Activated T-cell treated with anti-CD3 and anti-CD28 coated beads, Interleukin-2, amount 50 U/mL, for 48 hours (primary cell): ENCODE data around the gene IRF5.
"Not testable (repeated sequence)": the region's sequence is repeated elsewhere in the genome, so short reads cannot be mapped to it uniquely, and the experiment has no call there.

Experiments used
- DNase-seq, 2 experiments: peaks; one replicate each; pipeline ENCODE4 v3.0.0-alpha.2; 2020

Gene IRF5

GRCh38 chr7:128940494-128941322 is 3.0 kb downstream of the IRF5 start:
- DNase-seq: no peak

GRCh38 chr7:128941323-128941890 is 3.7 kb downstream of the IRF5 start:
- DNase-seq: no peak

GRCh38 chr7:128941946-128942526 is 4.3 kb downstream of the IRF5 start:
- no peak for DNase-seq

DNA sequence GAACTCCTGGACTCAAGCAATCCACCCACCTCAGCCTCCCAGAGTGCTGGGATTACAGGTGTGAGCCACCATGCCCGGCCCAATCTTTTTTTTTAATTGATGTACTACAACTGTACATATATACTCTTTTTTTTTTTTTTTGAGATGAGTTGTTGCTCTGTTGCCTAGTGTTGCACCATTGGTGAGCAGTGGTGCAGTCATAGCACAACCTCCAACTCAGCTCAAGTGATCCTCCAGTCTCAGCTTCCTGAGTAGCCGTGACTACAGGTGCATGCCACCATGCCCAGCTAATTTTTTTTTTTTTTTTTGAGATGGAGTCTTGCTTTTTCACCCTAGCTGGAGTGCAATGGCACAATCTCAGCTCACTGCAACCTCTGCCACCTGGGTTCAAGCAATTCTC is 5.5 kb downstream of the IRF5 start:
- not testable (repeated sequence) for DNase-seq

DNA sequence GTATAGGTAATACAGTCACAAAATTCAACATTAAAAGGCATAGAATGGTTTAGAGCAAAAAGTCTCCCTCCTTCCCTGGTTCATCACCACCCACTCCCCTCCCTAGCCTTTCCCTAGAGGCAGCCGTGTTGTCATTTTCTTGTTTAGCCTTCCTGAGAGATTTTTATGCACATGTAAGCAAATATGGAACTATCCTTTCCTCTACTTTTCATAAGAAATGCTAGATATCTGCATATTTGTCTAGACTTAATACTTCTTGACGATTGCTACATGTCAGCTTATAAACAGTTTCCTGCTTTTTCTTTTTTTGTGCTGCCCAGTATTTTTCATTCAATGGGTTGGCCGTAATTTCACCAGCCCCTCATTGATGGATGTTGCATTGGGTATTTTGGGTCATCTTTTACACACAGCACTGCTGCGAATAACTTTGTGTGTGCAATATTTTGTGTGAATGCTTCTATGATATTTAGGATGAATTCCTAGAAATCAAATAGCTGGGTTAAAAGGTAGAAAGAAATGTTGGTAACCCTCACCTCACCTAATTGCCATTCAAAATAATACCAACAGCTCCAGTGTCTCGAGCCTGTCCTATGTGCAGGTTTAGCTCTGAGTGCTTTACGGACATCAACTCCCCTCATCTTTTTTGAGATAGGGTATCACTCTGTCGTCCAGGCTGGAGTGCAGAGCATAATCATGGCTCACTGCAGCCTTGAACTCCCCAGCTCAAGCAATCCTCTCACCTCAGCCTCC is 6.9 kb downstream of the IRF5 start:
- DNase-seq: no peak

GRCh38 chr7:128945668-128946366 is 8.1 kb downstream of the IRF5 start:
- DNase-seq: no peak

- DNase-seq: no peak
Observed at GRCh38 chr7:128946936-128947830, 9.5 kb downstream of the IRF5 start.

- no peak for DNase-seq
Observed at GRCh38 chr7:128947854-128948253, 10.1 kb downstream of the IRF5 start.

GRCh38 chr7:128948312-128948973 is 10.7 kb downstream of the IRF5 start:
- no peak for DNase-seq

DNA sequence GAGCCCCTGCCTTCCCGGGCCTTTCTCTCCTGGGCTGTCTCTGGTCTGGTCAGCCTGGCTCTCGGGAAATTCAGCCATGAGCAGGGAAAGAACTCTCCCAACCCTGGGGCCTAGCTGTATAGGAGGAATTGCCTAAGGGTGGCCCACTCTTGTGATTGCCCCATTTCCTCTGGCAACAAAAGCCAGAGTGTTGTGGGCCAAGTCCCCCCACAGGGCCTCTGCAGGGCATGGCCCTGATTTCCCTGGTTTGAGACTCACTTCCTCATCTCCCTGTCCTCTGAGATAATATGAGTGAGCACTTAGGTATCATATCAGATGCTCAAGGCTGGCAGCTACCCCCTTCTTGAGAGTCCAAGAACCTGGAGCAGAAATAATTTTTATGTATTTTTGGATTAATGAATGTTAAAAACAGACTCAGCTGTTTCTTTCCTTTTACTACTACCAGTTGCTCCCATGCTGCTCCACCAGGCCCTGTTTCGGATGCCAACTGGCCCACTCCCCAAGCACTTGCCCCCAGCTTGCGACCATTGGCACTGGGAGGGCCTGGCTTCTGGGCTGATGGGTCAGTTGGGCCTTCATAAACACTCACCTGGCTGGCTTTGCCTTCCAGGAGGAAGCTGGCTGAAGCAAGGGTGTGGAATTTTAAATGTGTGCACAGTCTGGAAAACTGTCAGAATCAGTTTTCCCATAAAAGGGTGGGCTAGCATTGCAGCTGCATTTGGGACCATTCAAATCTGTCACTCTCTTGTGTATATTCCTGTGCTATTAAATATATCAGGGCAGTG is 11.4 kb downstream of the IRF5 start:
- DNase-seq: no peak

DNA sequence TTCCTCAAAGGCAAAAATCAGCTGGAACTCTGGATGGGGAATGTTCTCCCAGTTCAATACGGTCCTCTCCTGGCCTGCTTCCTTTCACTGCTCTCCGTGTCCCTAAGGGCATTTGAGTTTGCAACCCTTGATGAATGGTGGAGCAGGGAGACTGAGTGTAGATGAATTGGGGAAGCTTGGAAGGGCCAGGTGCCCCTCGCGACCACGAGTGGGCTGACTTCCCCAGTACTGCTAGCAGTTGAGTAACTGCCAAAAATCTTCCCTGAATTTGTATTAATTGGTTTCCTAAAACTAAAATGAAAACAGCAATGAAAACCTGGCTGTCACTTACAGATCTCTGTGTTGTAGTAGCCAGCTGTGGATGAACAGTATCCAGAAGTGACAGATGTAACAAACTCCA is 13.6 kb downstream of the IRF5 start:
- DNase-seq: no peak

DNA sequence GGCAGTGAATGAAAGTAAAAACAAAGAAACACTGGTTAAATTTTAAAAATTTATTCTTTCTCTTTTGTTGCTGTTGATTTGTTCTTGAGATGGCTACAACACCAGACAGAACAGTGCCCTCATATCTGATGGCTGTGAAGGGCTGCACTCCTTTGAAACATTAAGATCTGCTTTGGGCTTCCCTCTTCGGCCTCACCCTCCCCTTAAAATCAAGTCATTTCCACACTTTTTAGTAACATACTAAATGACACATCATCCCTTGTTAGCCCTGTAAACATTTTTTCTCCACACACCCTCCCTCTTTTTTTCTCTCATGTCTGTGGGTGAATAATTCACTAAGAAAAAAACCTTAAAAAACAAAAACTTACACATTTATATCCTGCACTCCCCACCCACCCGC is 16.4 kb downstream of the IRF5 start:
- DNase-seq: no peak

DNA sequence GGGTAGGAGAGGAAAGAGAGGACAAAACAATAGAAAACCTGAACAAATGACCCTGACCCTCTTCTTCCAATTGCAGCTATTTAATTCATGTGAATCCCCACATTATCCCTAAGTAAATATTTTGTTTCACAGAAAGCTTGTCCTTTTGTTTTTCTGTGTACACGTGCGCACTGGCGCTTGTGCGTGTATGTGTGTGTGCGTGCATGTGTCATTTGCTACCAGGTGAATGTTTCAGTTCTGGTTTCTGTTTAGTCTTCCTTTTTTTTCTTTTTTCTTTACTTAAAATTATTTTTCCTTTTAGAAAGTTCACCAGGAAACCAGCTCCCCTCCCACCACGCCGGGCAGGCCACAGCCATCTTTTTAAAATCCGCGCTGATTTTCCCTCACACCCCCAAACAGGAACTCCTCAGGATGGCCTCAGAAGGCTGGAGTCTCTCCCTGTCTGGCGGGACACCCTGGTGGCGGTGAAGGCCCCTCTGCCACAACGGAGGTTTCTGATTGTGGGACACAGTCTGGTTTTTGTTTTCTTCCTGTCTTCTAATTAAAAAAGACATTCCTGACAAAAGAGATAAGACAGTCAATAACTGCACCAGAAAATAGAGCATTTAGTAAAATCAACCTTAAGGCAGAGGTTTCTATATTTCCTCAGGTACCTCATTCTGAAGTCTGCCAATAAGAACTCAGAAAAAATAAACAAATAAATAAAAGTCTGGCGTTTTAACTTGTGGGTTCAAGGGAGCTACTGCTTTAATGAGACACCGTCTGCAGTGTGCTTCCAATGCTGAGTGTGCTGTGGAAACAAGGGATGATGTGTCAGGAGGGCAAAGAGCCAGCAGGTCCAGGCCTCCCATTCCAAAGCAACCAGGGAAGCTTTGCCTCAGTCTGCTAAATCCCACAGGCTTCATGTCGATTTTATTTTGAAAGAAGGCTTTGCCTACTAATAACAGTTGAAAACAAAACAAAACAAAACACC is 17.4 kb downstream of the IRF5 start:
- no peak for DNase-seq

GRCh38 chr7:128955981-128956380 is 18.3 kb downstream of the IRF5 start:
- no peak for DNase-seq

DNA sequence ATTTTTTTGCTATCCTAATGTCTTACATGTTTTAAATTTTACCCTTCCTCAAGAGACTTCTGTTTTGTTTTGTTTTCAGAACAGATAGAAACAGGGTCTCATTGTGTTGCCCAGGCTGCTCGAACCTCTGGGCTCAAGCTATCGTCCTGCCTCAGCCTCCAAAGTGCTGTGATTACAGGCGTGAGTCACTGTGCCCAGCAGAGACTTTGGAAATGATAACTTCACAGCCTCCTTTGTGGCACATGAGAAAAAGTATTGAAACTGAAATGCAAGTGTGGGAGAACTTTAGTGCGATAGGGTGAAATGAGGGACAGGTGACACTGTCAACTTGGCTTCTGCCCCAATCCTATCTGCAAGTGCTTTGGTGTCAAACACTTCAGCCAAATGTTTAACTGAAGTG is 21.6 kb downstream of the IRF5 start:
- DNase-seq: no peak

DNA sequence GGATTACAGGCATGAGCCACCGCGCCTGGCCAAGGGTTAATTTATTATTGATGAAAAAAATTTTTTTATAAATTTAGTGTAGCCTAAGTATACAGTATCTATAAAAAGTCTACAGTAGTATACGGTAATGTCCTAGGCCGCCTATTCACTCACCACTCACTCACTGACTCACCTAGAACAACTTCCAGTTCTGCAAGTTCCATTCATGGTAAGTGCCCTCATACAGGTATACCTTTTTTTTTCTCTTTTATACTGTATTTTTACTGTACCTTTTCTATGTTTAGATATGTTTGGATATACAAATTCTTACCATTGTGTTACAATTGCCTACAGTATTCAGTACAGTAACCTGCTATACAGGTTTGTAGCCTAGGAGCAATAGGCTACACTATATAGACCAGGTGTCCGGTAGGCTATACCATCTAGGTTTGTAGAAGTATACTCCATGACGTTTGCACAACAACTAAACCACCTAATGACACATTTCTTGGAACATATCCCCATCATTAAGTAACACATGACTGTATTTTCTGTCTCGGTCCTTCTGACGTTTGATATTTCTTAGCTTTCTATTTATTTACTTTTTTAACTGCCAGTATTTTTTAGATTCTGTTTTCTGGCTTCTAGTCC is 23.4 kb downstream of the IRF5 start:
- DNase-seq: no peak

- DNase-seq: no peak
Observed at GRCh38 chr7:128962899-128963298, 25.2 kb downstream of the IRF5 start.

GRCh38 chr7:128963327-128963757 is 25.6 kb downstream of the IRF5 start:
- DNase-seq: peak in 1 of 2 experiments; percentile 40

GRCh38 chr7:128968624-128969023 is 30.9 kb downstream of the IRF5 start:
- no peak for DNase-seq
